Measurements from ENCODE around the gene MRC2. TPM values are rescaled to one million over a fixed set of nuclear protein-coding genes. Genes with fewer than 3 reads are reported as not detected.
"Not testable (repeated sequence)": the region's sequence is repeated elsewhere in the genome, so short reads cannot be mapped to it uniquely, and the experiment has no call there.

Gene MRC2
- total RNA-seq, 1 experiment from 2014 or later, result 12.3 TPM

DNA sequence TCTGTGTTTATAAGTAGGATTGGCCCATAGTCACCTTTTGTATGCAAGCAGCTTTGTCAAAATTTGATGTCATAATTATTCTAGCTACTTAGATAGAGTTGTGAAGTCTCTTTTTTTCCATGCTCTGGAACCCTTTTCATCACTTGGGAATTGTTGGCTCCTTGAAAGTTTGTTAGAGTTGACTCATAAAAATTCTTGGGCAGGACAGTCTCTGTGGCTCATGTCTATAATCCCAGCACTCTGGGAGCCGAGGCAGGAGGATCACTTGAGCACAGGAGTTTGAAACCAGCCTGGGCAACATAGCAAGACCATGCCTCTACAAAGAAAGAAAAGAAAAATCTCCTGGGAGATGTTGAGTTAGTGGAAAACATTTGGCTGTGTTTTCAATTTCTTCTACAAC is 45.7 kb upstream of the MRC2 start:
- H3K4me3 Mint-ChIP-seq (ENCODE audit: unreplicated experiment), result no peak overlapping the region
- ChIA-PET POLR2A (no interaction called here), CTCF (interaction anchor here (0.6 to 1.3 kb wide), 3 partner anchors 29 to 894 kb away, joined by 3 to 4 read pairs (median 3); no protein-coding TSS in a partner anchor)
- DNase-seq (ENCODE audit: unreplicated experiment), result no peak
- H3K36me3 Mint-ChIP-seq (ENCODE audit: insufficient read depth, unreplicated experiment), result peaks cover 83% of the 10 kb centered on the region
- no peaks in the 10 kb centered on the region for H3K27me3 Mint-ChIP-seq (ENCODE audit: insufficient read depth, unreplicated experiment)
- no peaks in the 10 kb centered on the region for H3K9me3 Mint-ChIP-seq (ENCODE audit: unreplicated experiment)
- no peak overlapping the region for H3K27ac Mint-ChIP-seq (ENCODE audit: low read depth, unreplicated experiment)
- H3K4me1 Mint-ChIP-seq (ENCODE audit: insufficient read depth, unreplicated experiment), result no peaks in the 10 kb centered on the region
- intact Hi-C loops (cut with micrococcal nuclease), result no loop called here
- TF ChIP-seq, protein P1, sequence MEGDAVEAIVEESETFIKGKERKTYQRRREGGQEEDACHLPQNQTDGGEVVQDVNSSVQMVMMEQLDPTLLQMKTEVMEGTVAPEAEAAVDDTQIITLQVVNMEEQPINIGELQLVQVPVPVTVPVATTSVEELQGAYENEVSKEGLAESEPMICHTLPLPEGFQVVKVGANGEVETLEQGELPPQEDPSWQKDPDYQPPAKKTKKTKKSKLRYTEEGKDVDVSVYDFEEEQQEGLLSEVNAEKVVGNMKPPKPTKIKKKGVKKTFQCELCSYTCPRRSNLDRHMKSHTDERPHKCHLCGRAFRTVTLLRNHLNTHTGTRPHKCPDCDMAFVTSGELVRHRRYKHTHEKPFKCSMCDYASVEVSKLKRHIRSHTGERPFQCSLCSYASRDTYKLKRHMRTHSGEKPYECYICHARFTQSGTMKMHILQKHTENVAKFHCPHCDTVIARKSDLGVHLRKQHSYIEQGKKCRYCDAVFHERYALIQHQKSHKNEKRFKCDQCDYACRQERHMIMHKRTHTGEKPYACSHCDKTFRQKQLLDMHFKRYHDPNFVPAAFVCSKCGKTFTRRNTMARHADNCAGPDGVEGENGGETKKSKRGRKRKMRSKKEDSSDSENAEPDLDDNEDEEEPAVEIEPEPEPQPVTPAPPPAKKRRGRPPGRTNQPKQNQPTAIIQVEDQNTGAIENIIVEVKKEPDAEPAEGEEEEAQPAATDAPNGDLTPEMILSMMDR (IDR thresholded peaks at IDR 0.05; ENCODE audit: unreplicated experiment), result no peak
- no TSS peak for BruUV-seq (replicated peaks)

DNA sequence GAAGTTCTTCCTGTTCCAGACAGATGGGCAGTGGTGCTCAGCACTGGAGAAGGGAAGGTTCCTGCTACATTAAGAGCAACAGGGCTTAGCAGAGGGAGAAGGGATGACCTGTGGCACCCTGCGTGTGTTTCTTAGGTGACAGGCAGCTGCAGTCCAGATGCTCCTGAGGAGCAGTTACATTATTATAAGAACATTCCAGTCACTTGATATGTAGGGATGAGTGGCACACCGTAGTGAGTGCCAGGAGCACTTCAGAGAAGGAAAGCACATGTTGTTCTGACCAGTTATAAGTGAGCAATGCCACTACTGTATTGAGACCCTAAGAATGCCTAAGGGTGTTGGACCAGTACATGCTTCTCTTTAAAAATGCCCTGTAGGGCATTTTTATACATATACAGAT is 39.9 kb upstream of the MRC2 start:
- Mint-ChIP-seq H3K27ac (ENCODE audit: low read depth, unreplicated experiment) (no peak overlapping the region), H3K4me1 (ENCODE audit: insufficient read depth, unreplicated experiment) (no peaks in the 10 kb centered on the region), H3K4me3 (ENCODE audit: unreplicated experiment) (no peak overlapping the region), H3K27me3 (ENCODE audit: insufficient read depth, unreplicated experiment) (no peaks in the 10 kb centered on the region), H3K36me3 (ENCODE audit: insufficient read depth, unreplicated experiment) (peaks cover 65% of the 10 kb centered on the region), H3K9me3 (ENCODE audit: unreplicated experiment) (no peaks in the 10 kb centered on the region)
- TF ChIP-seq, protein P1 (IDR thresholded peaks at IDR 0.05; ENCODE audit: unreplicated experiment), result no peak
- intact Hi-C loops (cut with micrococcal nuclease), result no loop called here
- no peak for DNase-seq (ENCODE audit: unreplicated experiment)
- ChIA-PET CTCF (no interaction called here), POLR2A (no interaction called here)
- BruUV-seq (replicated peaks), result no TSS peak

DNA sequence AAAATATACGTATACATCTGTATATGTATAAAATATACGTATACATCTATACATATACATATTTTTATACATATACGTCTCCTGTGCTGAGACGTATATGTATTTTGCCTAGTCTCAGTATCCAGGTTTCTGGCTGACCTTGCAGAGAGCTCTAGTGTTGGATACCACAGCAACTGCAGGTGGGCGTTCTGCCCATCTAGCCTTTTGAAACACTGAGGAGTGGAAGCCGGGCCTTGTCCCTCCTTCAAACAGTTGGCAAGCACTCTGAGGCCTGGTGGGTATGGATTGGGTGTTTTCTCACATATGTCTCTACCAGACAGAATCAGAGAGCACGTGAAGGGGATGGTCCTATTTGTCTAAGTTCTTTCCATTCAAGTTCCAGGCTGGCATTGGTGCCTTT is 39.4 kb upstream of the MRC2 start:
- DNase-seq (ENCODE audit: unreplicated experiment), result no peak
- ChIA-PET POLR2A (no interaction called here), CTCF (interaction anchor here (0.6 kb wide), 1 partner anchor 45 kb away, joined by 3 read pairs; no protein-coding TSS in a partner anchor)
- peaks cover 64% of the 10 kb centered on the region for H3K36me3 Mint-ChIP-seq (ENCODE audit: insufficient read depth, unreplicated experiment)
- TF ChIP-seq, protein P1 (IDR thresholded peaks at IDR 0.05; ENCODE audit: unreplicated experiment), result no peak
- no peak overlapping the region for H3K4me3 Mint-ChIP-seq (ENCODE audit: unreplicated experiment)
- no peaks in the 10 kb centered on the region for H3K27me3 Mint-ChIP-seq (ENCODE audit: insufficient read depth, unreplicated experiment)
- no peaks in the 10 kb centered on the region for H3K9me3 Mint-ChIP-seq (ENCODE audit: unreplicated experiment)
- no peak overlapping the region for H3K27ac Mint-ChIP-seq (ENCODE audit: low read depth, unreplicated experiment)
- intact Hi-C loops (cut with micrococcal nuclease), result no loop called here
- no TSS peak for BruUV-seq (replicated peaks)
- H3K4me1 Mint-ChIP-seq (ENCODE audit: insufficient read depth, unreplicated experiment), result no peaks in the 10 kb centered on the region

DNA sequence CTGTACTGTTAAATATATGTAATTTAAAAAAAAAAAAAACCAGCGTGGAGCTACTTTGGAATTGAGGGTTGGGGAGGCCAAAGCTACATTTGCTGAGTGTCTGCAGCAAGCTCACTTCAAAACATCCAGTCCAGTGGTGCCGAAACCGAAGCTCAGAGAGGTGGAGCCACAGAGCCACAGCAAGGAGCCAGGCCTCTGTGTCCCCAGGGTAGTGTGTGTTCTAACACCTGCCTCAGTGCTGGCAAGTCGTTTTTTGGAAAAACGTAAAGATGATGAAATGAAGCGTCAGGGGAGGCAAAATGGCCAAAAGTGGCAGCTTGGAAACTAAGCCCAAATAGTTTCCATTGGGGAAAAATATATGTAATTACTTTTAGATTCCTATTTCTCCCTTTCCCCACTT is 36.1 kb upstream of the MRC2 start:
- Mint-ChIP-seq H3K4me1 (ENCODE audit: insufficient read depth, unreplicated experiment) (no peaks in the 10 kb centered on the region), H3K36me3 (ENCODE audit: insufficient read depth, unreplicated experiment) (peaks cover 51% of the 10 kb centered on the region), H3K9me3 (ENCODE audit: unreplicated experiment) (no peaks in the 10 kb centered on the region), H3K27ac (ENCODE audit: low read depth, unreplicated experiment) (no peak overlapping the region), H3K27me3 (ENCODE audit: insufficient read depth, unreplicated experiment) (no peaks in the 10 kb centered on the region), H3K4me3 (ENCODE audit: unreplicated experiment) (no peak overlapping the region)
- no TSS peak for BruUV-seq (replicated peaks)
- TF ChIP-seq, protein P1 (IDR thresholded peaks at IDR 0.05; ENCODE audit: unreplicated experiment), result no peak
- intact Hi-C loops (cut with micrococcal nuclease), result no loop called here
- ChIA-PET POLR2A (no interaction called here), CTCF (interaction anchor here (0.6 to 0.9 kb wide), 2 partner anchors 38 to 456 kb away, joined by 3 to 4 read pairs; no protein-coding TSS in a partner anchor)
- peak; percentile 20 for DNase-seq (ENCODE audit: unreplicated experiment)

DNA sequence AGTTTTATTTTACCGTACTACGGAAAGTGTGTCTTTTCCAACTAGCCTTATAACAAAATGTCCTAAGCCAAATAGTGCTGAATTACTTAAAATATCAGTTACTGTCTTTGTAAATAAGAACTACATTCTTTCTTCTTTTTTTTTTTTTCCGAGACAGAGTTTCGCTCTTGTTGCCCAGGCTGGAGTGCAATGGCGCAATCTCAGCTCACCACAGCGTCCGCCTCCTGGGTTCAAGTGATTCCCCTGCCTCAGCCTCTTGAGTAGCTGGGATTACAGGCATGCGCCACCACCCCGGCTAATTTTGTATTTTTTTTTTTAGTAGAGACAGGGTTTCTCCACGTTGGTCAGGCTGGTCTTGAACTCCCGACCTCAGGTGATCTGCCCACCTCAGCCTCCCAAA is 35.6 kb upstream of the MRC2 start:
- H3K36me3 Mint-ChIP-seq (ENCODE audit: insufficient read depth, unreplicated experiment), result peaks cover 51% of the 10 kb centered on the region
- BruUV-seq (replicated peaks); H3K4me1 Mint-ChIP-seq (ENCODE audit: insufficient read depth, unreplicated experiment); intact Hi-C loops (cut with micrococcal nuclease); H3K27ac Mint-ChIP-seq (ENCODE audit: low read depth, unreplicated experiment); H3K9me3 Mint-ChIP-seq (ENCODE audit: unreplicated experiment); H3K27me3 Mint-ChIP-seq (ENCODE audit: insufficient read depth, unreplicated experiment); H3K4me3 Mint-ChIP-seq (ENCODE audit: unreplicated experiment): not testable (repeated sequence)
- CTCF ChIA-PET, result interaction anchor here (0.6 kb wide), 1 partner anchor 456 kb away, joined by 3 read pairs; no protein-coding TSS in a partner anchor
- POLR2A ChIA-PET, result interaction anchor here (1.0 kb wide), 1 partner anchor 39 kb away, joined by 3 read pairs; no protein-coding TSS in a partner anchor
- peak; percentile 16 for DNase-seq (ENCODE audit: unreplicated experiment)

All from MCF 10A (cell line).